ENCODE data around the gene GMFB. TPM values are rescaled to one million over a fixed set of nuclear protein-coding genes. Genes with fewer than 3 reads are reported as not detected.

Gene GMFB
- total RNA-seq, 3 donors from 2014 or later = 55.7 to 74.4 (median 57.5) TPM

GRCh38 chr14:54502602-54503001 lies 13.8 kb upstream of the GMFB start:
- H3K4me3 ChIP-seq = no peak overlapping the region
- no peaks in the 10 kb centered on the region for H3K4me1 ChIP-seq (ENCODE audit: low read depth)
- ATAC-seq (no peak), DNase-seq (no peak)
- intact Hi-C loops (cut with DNase I, micrococcal nuclease) = no loop called here
- H3K9me3 ChIP-seq = no peaks in the 10 kb centered on the region
- no peaks in the 10 kb centered on the region for H3K36me3 ChIP-seq (ENCODE audit: low read depth)
- no peak for TF ChIP-seq CTCF (IDR thresholded peaks at IDR 0.05)

GRCh38 chr14:54501480-54501879 lies 12.7 kb upstream of the GMFB start:
- ATAC-seq = peak; percentile 47
- Histone ChIP-seq H3K4me1 (ENCODE audit: low read depth) (no peaks in the 10 kb centered on the region), H3K4me3 (no peak overlapping the region), H3K9me3 (no peaks in the 10 kb centered on the region), H3K36me3 (ENCODE audit: low read depth) (no peaks in the 10 kb centered on the region)
- no peak for DNase-seq
- intact Hi-C loops (cut with DNase I, micrococcal nuclease) = no loop called here
- no peak for TF ChIP-seq CTCF (IDR thresholded peaks at IDR 0.05)

GRCh38 chr14:54500744-54501143 lies 12.0 kb upstream of the GMFB start:
- Histone ChIP-seq H3K4me3 (no peak overlapping the region), H3K36me3 (ENCODE audit: low read depth) (no peaks in the 10 kb centered on the region), H3K9me3 (no peaks in the 10 kb centered on the region), H3K4me1 (ENCODE audit: low read depth) (no peaks in the 10 kb centered on the region)
- DNase-seq = no peak
- TF ChIP-seq CTCF (IDR thresholded peaks at IDR 0.05) = no peak
- intact Hi-C loops (cut with DNase I, micrococcal nuclease) = no loop called here
- ATAC-seq = no peak

- DNase-seq = no peak
- no peak for ATAC-seq
- Histone ChIP-seq H3K9me3 (no peaks in the 10 kb centered on the region), H3K36me3 (ENCODE audit: low read depth) (no peaks in the 10 kb centered on the region), H3K4me3 (no peak overlapping the region), H3K4me1 (ENCODE audit: low read depth) (no peaks in the 10 kb centered on the region)
- intact Hi-C loops (cut with DNase I, micrococcal nuclease) = no loop called here
- TF ChIP-seq CTCF (IDR thresholded peaks at IDR 0.05) = no peak
Measured at GRCh38 chr14:54498579-54498978, 9.8 kb upstream of the GMFB start.

- H3K4me1 ChIP-seq (ENCODE audit: low read depth) = no peaks in the 10 kb centered on the region
- TF ChIP-seq CTCF (IDR thresholded peaks at IDR 0.05) = no peak
- H3K4me3 ChIP-seq = no peak overlapping the region
- H3K9me3 ChIP-seq = no peaks in the 10 kb centered on the region
- peak; percentile 74 for ATAC-seq
- intact Hi-C loops (cut with DNase I, micrococcal nuclease) = no loop called here
- no peaks in the 10 kb centered on the region for H3K36me3 ChIP-seq (ENCODE audit: low read depth)
- DNase-seq = peak in 2 of 3 donors; percentile 27 to 43
Measured at GRCh38 chr14:54498095-54498531, 9.3 kb upstream of the GMFB start.

GRCh38 chr14:54497224-54497623 lies 8.4 kb upstream of the GMFB start:
- intact Hi-C loops (cut with DNase I, micrococcal nuclease) = no loop called here
- DNase-seq (no peak), ATAC-seq (no peak)
- Histone ChIP-seq H3K4me1 (ENCODE audit: low read depth) (no peaks in the 10 kb centered on the region), H3K36me3 (ENCODE audit: low read depth) (no peaks in the 10 kb centered on the region), H3K9me3 (no peaks in the 10 kb centered on the region), H3K4me3 (no peak overlapping the region)
- no peak for TF ChIP-seq CTCF (IDR thresholded peaks at IDR 0.05)
